Measurements from ENCODE around the gene VSTM4.

The VSTM4 gene

DNA sequence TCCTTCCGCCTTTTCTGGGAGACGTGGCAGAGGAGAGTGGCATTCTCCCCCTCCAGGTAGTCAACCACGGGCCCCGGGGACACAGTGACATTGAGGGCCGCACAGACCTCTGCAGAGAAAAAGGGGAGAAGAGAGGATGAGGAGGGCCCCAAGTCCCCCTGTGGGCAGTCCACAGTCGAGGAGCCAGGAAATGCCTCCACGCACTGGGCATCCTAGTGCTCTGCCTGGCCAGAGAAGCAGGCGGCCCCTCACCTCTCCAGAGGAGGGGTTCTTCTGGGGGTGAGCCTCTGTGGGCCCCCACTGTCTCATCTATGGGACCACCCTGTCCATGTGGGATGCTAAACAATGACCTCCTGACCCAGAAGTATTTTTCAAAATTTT, 7.4 kb downstream of the VSTM4 start:
- Histone ChIP-seq H3K4me1 (ENCODE audit: control insufficient read depth, low read length) (no peaks in the 10 kb centered on the region), H3K9me3 (ENCODE audit: control insufficient read depth, insufficient read depth, low read length) (no peaks in the 10 kb centered on the region), H3K36me3 (ENCODE audit: control insufficient read depth, low read length) (no peaks in the 10 kb centered on the region), H3K4me3 (ENCODE audit: low read length) (no peak overlapping the region), H3K9me2 (replicated peaks; ENCODE audit: control insufficient read depth, low read length) (no peaks in the 10 kb centered on the region), H4K20me1 (ENCODE audit: control insufficient read depth, insufficient read depth, low read depth, low read length) (no peaks in the 10 kb centered on the region), H3K79me2 (ENCODE audit: control insufficient read depth, low read length) (no peaks in the 10 kb centered on the region), H3F3A (ENCODE audit: control insufficient read depth, insufficient read depth) (no peaks in the 10 kb centered on the region), H3K27me3 (ENCODE audit: control insufficient read depth, low read length) (no peaks in the 10 kb centered on the region; the same call in 1 of the 2 replicates), H3K27ac (ENCODE audit: low read depth, low read length) (no peak overlapping the region), H3K4me2 (ENCODE audit: low read length) (no peak overlapping the region)
- TF ChIP-seq EZH2phosphoT487 (IDR thresholded peaks at IDR 0.05; ENCODE audit: borderline replicate concordance, low read length), result no peak
- TF ChIP-seq, protein P1, sequence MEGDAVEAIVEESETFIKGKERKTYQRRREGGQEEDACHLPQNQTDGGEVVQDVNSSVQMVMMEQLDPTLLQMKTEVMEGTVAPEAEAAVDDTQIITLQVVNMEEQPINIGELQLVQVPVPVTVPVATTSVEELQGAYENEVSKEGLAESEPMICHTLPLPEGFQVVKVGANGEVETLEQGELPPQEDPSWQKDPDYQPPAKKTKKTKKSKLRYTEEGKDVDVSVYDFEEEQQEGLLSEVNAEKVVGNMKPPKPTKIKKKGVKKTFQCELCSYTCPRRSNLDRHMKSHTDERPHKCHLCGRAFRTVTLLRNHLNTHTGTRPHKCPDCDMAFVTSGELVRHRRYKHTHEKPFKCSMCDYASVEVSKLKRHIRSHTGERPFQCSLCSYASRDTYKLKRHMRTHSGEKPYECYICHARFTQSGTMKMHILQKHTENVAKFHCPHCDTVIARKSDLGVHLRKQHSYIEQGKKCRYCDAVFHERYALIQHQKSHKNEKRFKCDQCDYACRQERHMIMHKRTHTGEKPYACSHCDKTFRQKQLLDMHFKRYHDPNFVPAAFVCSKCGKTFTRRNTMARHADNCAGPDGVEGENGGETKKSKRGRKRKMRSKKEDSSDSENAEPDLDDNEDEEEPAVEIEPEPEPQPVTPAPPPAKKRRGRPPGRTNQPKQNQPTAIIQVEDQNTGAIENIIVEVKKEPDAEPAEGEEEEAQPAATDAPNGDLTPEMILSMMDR (IDR thresholded peaks at IDR 0.05; ENCODE audit: low read depth, low read length, poor library complexity, severe bottlenecking), result no peak

DNA sequence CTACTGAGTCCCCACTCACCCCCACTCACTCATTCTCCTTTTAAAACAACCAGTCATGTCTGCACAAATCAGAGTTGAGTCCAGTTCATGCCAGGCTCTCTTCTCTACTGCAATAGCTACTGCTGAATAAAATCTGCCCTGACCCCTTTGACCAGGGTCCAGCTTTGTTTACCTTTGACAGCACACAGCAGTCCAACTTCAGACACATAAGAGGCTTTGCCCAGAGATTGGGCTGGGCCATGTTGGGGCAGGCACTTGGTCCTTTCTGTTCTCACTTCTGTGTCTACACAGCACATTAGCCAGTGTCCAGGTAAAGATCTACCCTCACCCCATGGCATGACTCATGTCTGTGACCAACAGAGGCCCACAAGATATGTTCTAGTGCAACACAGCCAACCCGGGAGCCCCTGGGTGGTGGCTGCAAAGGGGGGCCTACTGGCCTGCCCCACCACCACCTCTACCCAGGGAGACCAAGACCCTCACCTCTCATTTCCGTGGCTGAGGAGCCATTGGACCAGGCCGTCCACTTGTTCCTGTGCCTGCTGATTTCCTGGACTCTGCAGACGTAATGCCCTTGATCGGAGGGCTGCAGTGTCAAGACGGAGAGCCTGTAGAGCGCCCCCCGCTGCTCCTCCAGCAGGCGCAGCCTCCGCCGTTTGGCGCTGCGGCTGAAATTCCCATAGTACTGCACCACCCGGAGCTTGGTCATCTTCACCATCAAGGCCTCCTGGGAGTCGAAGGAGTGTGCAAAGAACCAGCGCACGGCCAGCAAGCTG, 8.0 kb downstream of the VSTM4 start:
- Histone ChIP-seq H3K9me3 (ENCODE audit: control insufficient read depth, insufficient read depth, low read length) (no peaks in the 10 kb centered on the region), H3K4me3 (ENCODE audit: low read length) (no peak overlapping the region), H3F3A (ENCODE audit: control insufficient read depth, insufficient read depth) (no peaks in the 10 kb centered on the region)

DNA sequence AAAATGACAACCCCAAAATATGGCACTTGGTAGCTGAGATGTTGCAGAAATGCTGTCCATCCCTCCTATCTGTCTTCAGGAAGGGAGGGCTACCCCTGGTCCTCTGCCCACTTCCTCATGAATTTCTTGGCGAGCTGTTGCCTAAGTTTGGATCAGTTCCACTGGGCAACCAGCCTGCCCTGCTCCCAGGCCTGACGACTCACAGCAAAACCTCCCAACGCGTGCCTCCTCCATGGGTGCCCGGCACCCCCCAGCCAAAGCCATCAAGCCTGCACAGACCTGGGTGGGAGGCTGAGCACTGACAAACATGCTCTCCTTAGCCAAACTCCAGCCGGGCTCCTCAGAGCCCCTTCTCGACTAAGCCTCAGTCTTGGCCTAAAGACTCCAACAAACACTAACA, 8.9 kb downstream of the VSTM4 start:
- H3K79me2 ChIP-seq (ENCODE audit: control insufficient read depth, low read length), result no peaks in the 10 kb centered on the region

More for the DNA sequence above, 8.0 kb downstream of the VSTM4 start:
- no peak for TF ChIP-seq EZH2phosphoT487 (IDR thresholded peaks at IDR 0.05; ENCODE audit: borderline replicate concordance, low read length)
- TF ChIP-seq, protein P1 (IDR thresholded peaks at IDR 0.05; ENCODE audit: low read depth, low read length, poor library complexity, severe bottlenecking), result no peak
- Histone ChIP-seq H3K36me3 (ENCODE audit: control insufficient read depth, low read length) (no peaks in the 10 kb centered on the region), H3K27me3 (ENCODE audit: control insufficient read depth, low read length) (no peaks in the 10 kb centered on the region; the same call in 1 of the 2 replicates), H3K79me2 (ENCODE audit: control insufficient read depth, low read length) (no peaks in the 10 kb centered on the region), H3K9me2 (replicated peaks; ENCODE audit: control insufficient read depth, low read length) (no peaks in the 10 kb centered on the region), H4K20me1 (ENCODE audit: control insufficient read depth, insufficient read depth, low read depth, low read length) (no peaks in the 10 kb centered on the region), H3K27ac (ENCODE audit: low read depth, low read length) (no peak overlapping the region), H3K4me1 (ENCODE audit: control insufficient read depth, low read length) (no peaks in the 10 kb centered on the region), H3K4me2 (ENCODE audit: low read length) (no peak overlapping the region)

More for the DNA sequence above, 8.9 kb downstream of the VSTM4 start:
- Histone ChIP-seq H3K4me2 (ENCODE audit: low read length) (no peak overlapping the region), H3K27ac (ENCODE audit: low read depth, low read length) (no peak overlapping the region), H3K36me3 (ENCODE audit: control insufficient read depth, low read length) (no peaks in the 10 kb centered on the region), H3F3A (ENCODE audit: control insufficient read depth, insufficient read depth) (no peaks in the 10 kb centered on the region), H3K27me3 (ENCODE audit: control insufficient read depth, low read length) (no peaks in the 10 kb centered on the region; the same call in 1 of the 2 replicates), H3K9me2 (replicated peaks; ENCODE audit: control insufficient read depth, low read length) (no peaks in the 10 kb centered on the region), H3K4me1 (ENCODE audit: control insufficient read depth, low read length) (no peaks in the 10 kb centered on the region), H4K20me1 (ENCODE audit: control insufficient read depth, insufficient read depth, low read depth, low read length) (no peaks in the 10 kb centered on the region), H3K9me3 (ENCODE audit: control insufficient read depth, insufficient read depth, low read length) (no peaks in the 10 kb centered on the region), H3K4me3 (ENCODE audit: low read length) (no peak overlapping the region)
- TF ChIP-seq EZH2phosphoT487 (IDR thresholded peaks at IDR 0.05; ENCODE audit: borderline replicate concordance, low read length), result no peak
- TF ChIP-seq, protein P1 (IDR thresholded peaks at IDR 0.05; ENCODE audit: low read depth, low read length, poor library complexity, severe bottlenecking), result no peak

Data from DOHH2 (cell line).